ENCODE measurements around the gene ACAP3. TPM values are rescaled to one million over a fixed set of nuclear protein-coding genes. Genes with fewer than 3 reads are reported as not detected.
"Not testable (repeated sequence)": the region's sequence is repeated elsewhere in the genome, so short reads cannot be mapped to it uniquely, and the experiment has no call there.

Gene ACAP3
- total and polyA plus RNA-seq, 2 experiments from 2014 or later, result 59.1 to 63.6 TPM

- no peaks in the 10 kb centered on the region for H3K27me3 ChIP-seq
- H3K36me3 ChIP-seq, result peaks cover 8% of the 10 kb centered on the region
- TF ChIP-seq, protein P1, sequence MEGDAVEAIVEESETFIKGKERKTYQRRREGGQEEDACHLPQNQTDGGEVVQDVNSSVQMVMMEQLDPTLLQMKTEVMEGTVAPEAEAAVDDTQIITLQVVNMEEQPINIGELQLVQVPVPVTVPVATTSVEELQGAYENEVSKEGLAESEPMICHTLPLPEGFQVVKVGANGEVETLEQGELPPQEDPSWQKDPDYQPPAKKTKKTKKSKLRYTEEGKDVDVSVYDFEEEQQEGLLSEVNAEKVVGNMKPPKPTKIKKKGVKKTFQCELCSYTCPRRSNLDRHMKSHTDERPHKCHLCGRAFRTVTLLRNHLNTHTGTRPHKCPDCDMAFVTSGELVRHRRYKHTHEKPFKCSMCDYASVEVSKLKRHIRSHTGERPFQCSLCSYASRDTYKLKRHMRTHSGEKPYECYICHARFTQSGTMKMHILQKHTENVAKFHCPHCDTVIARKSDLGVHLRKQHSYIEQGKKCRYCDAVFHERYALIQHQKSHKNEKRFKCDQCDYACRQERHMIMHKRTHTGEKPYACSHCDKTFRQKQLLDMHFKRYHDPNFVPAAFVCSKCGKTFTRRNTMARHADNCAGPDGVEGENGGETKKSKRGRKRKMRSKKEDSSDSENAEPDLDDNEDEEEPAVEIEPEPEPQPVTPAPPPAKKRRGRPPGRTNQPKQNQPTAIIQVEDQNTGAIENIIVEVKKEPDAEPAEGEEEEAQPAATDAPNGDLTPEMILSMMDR (IDR thresholded peaks at IDR 0.05; ENCODE audit: low read depth, low read length), result no peak
- no peaks in the 10 kb centered on the region for H3K4me1 ChIP-seq (ENCODE audit: low read depth)
- no peak for DNase-seq (ENCODE audit: low read depth in 1 of 2, low spot score in 1 of 2)
- H3K4me3 ChIP-seq, result no peak overlapping the region
- no peaks in the 10 kb centered on the region for H3K9me3 ChIP-seq (ENCODE audit: low read depth)
- H3K27ac ChIP-seq, result no peak overlapping the region
Observed at GRCh38 chr1:1254667-1254998, 53.1 kb downstream of the ACAP3 start.

DNA sequence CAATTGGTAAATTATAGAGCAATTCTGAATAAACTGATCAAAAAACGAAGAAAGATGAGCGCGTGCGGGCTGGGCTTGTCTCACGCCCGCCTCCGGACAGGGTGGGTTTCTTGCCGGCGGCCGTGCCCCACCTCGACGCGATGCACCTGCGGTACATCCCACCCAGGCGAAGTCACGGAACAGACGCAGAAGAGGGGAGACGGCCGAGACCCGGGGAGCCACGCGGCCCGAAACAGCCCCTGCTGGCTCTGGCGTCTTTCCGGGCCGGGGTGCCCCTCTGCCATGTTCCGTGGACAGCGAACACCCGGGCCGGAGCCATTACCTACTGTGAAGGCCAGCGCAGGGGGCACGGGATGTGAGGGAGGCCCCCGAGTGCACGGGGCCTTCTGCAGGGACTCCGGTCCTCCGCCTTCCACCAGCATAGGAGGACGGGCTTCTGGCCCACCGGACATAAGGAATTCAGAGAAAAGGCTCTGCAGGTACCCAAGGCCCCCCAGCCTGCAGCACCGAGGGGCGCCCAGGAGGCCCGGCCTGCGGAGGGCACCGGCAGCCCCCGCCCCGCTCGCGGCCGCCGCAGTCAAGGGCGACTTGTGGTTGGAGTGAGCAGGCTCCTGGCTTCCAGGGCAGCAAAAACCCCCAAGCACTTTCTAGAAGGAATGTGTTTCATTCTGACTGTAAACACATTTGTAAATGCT, 53.6 kb downstream of the ACAP3 start:
- no peaks in the 10 kb centered on the region for H3K4me1 ChIP-seq (ENCODE audit: low read depth)
- H3K27me3 ChIP-seq, result no peaks in the 10 kb centered on the region
- TF ChIP-seq, protein P1 (IDR thresholded peaks at IDR 0.05; ENCODE audit: low read depth, low read length), result no peak
- no peak overlapping the region for H3K27ac ChIP-seq
- H3K4me3 ChIP-seq, result no peak overlapping the region
- H3K36me3 ChIP-seq, result peaks cover 8% of the 10 kb centered on the region
- no peak for DNase-seq (ENCODE audit: low read depth in 1 of 2, low spot score in 1 of 2)
- no peaks in the 10 kb centered on the region for H3K9me3 ChIP-seq (ENCODE audit: low read depth)

DNA sequence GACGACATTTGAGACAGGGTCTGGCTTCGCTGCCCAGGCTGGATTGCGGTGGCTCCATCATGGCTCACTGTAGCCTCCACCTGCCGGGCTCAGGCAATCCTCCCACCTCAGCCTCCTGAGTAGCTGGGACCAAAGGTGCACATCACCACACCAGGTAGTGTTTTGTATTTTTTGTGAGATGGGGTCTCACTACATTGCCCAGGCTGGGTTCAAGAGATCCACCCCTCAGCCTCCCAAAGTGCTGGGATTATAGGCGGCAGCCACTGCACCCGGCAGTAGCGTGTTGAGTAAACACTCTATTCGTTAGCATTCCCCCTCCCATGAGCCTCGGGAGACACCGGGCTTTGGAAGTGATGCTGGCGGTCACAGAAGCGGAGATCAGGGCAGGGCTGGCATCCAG, 54.4 kb downstream of the ACAP3 start:
- TF ChIP-seq, protein P1 (IDR thresholded peaks at IDR 0.05; ENCODE audit: low read depth, low read length), result no peak
- DNase-seq (ENCODE audit: low read depth in 1 of 2, low spot score in 1 of 2), result no peak
- Histone ChIP-seq H3K36me3 (peaks cover 8% of the 10 kb centered on the region), H3K27me3 (no peaks in the 10 kb centered on the region), H3K4me3 (no peak overlapping the region), H3K9me3 (ENCODE audit: low read depth) (no peaks in the 10 kb centered on the region), H3K27ac (no peak overlapping the region), H3K4me1 (ENCODE audit: low read depth) (no peaks in the 10 kb centered on the region)

- no peak overlapping the region for H3K4me3 ChIP-seq
- no peak overlapping the region for H3K27ac ChIP-seq
- no peaks in the 10 kb centered on the region for H3K9me3 ChIP-seq (ENCODE audit: low read depth)
- TF ChIP-seq, protein P1 (IDR thresholded peaks at IDR 0.05; ENCODE audit: low read depth, low read length), result no peak
- H3K4me1 ChIP-seq (ENCODE audit: low read depth), result no peaks in the 10 kb centered on the region
- no peak for DNase-seq (ENCODE audit: low read depth in 1 of 2, low spot score in 1 of 2)
- H3K27me3 ChIP-seq, result peaks cover 18% of the 10 kb centered on the region
- peaks cover 3% of the 10 kb centered on the region for H3K36me3 ChIP-seq
Observed at GRCh38 chr1:1250786-1251284, 56.9 kb downstream of the ACAP3 start.

GRCh38 chr1:1248009-1248913, 59.5 kb downstream of the ACAP3 start:
- peaks cover 18% of the 10 kb centered on the region for H3K27me3 ChIP-seq
- H3K27ac ChIP-seq; H3K9me3 ChIP-seq (ENCODE audit: low read depth); H3K4me3 ChIP-seq; H3K36me3 ChIP-seq; H3K4me1 ChIP-seq (ENCODE audit: low read depth); DNase-seq (ENCODE audit: low read depth in 1 of 2, low spot score in 1 of 2): not testable (repeated sequence)

All from cardiac muscle cell (in vitro differentiated cells and primary cell).